ENCODE results near the gene GRIA4. TPM values are rescaled to one million over a fixed set of nuclear protein-coding genes. Genes with fewer than 3 reads are reported as not detected.

GRIA4 gene
- total and polyA plus RNA-seq, 3 experiments from 2014 or later = not detected

- Mint-ChIP-seq H3K27me3 (no peaks in the 10 kb centered on the region), H3K4me1 (no peaks in the 10 kb centered on the region)
- H3K9me3 ChIP-seq (ENCODE audit: low read length) = no peaks in the 10 kb centered on the region
Measured at GRCh38 chr11:105738251-105738650, 128.4 kb downstream of the GRIA4 start.

DNA sequence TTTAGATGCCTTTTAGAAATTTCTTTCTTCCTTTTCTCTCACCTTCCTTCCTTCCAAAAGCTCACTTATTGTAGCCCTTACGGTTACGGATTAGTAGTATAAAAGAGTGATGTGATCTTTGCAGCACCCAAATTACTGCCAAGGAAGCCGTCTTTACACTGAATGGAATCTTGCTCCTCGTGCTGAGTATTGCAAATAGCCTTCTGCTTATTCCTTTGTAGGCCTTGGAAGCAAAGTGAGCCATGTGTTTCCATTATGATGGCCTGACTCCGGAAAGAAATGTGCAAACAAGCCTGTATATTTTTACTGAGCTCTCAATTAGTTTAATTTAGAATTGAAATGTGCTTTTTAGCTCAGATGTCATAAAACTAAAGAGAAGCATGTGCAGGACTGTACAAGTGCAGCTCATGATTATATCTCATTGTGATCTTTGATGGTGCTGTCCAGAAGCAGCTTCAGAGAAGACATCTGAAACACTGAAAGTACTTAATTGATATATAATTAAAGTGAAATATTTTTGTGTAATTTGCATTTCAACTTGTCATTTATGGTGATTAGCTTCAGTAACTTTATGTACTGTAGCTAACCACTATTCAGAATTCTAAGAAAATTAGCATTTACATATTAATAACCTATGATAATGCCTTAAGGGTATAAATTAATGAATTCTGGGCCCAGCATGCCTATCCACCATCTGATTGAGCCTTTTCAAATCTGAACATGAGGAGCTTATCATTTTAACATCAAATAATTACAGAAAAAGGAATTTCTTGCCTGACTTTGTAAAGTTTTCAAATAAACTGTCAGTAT is 129.3 kb downstream of the GRIA4 start:
- Histone ChIP-seq H3K36me3 (ENCODE audit: insufficient read depth, low read length) (no peaks in the 10 kb centered on the region), H3K27me3 (ENCODE audit: insufficient read depth, low read length, poor library complexity, severe bottlenecking) (no peaks in the 10 kb centered on the region), H3K4me3 (ENCODE audit: low read length) (no peak overlapping the region), H3K27ac (ENCODE audit: low read depth, low read length) (no peak overlapping the region), H3K4me1 (ENCODE audit: insufficient read depth, low read length) (no peaks in the 10 kb centered on the region), H3K9me3 (ENCODE audit: low read length) (no peaks in the 10 kb centered on the region)
- H3K4me1 Mint-ChIP-seq = no peaks in the 10 kb centered on the region
- ChIA-PET CTCF (no interaction called here), POLR2A (no interaction called here)
- no peaks in the 10 kb centered on the region for H3K36me3 Mint-ChIP-seq
- no peak for DNase-seq
- no peak overlapping the region for H3K4me3 Mint-ChIP-seq
- no peaks in the 10 kb centered on the region for H3K27me3 Mint-ChIP-seq
- H3K27ac Mint-ChIP-seq = no peak overlapping the region
- peaks cover 0 to 2% (median 0%) of the 10 kb centered on the region in 5 donors for H3K9me3 Mint-ChIP-seq

More at GRCh38 chr11:105738251-105738650, 128.4 kb downstream of the GRIA4 start:
- no peaks in the 10 kb centered on the region for H3K4me1 ChIP-seq (ENCODE audit: insufficient read depth, low read length)
- ChIA-PET CTCF (no interaction called here), POLR2A (no interaction called here)
- Mint-ChIP-seq H3K4me3 (no peak overlapping the region), H3K36me3 (no peaks in the 10 kb centered on the region), H3K9me3 (peaks cover 0 to 2% (median 0%) of the 10 kb centered on the region in 5 donors), H3K27ac (no peak overlapping the region)
- H3K27ac ChIP-seq (ENCODE audit: low read depth, low read length) = no peak overlapping the region
- no peaks in the 10 kb centered on the region for H3K27me3 ChIP-seq (ENCODE audit: insufficient read depth, low read length, poor library complexity, severe bottlenecking)
- no peak overlapping the region for H3K4me3 ChIP-seq (ENCODE audit: low read length)
- DNase-seq = no peak
- H3K36me3 ChIP-seq (ENCODE audit: insufficient read depth, low read length) = no peaks in the 10 kb centered on the region

DNA sequence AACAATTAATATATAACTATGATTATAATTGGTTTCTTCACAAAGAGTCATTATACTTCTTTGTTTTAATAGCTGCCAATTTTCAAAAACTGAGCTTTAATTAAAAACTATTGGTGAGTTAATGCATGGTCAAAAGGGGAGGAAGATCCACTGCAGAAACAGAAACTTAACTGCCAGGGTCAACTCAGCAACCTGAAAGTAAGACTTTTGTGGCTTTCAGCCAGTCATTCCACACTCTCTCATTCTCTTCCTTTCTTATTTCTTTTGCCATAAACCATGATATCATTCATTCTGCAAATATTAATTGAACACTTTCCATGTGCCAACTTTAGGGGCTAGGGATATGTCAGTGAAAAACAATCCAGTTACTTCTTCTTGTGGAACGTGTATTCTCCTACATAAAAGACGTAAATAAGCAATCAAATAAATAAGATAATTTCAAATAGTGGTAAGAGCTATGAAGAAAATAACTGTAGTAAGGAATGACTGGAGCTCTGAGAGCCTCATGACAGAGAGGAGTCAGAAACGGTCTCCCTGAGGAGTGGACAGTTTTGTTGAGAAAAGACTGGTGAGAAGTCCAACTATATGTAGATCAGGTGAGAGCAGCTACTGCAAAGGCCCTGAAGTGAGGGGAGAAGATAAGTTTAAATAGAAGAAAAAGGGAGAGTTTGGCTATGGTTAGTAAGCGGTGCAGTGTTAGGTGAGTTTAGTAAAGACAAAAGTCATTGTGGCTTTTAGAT is 130.5 kb downstream of the GRIA4 start:
- Histone ChIP-seq H3K4me3 (ENCODE audit: low read length) (no peak overlapping the region), H3K36me3 (ENCODE audit: insufficient read depth, low read length) (no peaks in the 10 kb centered on the region), H3K4me1 (ENCODE audit: insufficient read depth, low read length) (no peaks in the 10 kb centered on the region), H3K27me3 (ENCODE audit: insufficient read depth, low read length, poor library complexity, severe bottlenecking) (no peaks in the 10 kb centered on the region), H3K27ac (ENCODE audit: low read depth, low read length) (no peak overlapping the region), H3K9me3 (ENCODE audit: low read length) (no peaks in the 10 kb centered on the region)
- H3K36me3 Mint-ChIP-seq = no peaks in the 10 kb centered on the region
- H3K27ac Mint-ChIP-seq = no peak overlapping the region
- ChIA-PET POLR2A (no interaction called here), CTCF (no interaction called here)
- DNase-seq = no peak
- H3K9me3 Mint-ChIP-seq = peaks cover 0 to 2% (median 0%) of the 10 kb centered on the region in 5 donors
- H3K27me3 Mint-ChIP-seq = no peaks in the 10 kb centered on the region
- no peaks in the 10 kb centered on the region for H3K4me1 Mint-ChIP-seq
- no peak overlapping the region for H3K4me3 Mint-ChIP-seq

- Histone ChIP-seq H3K4me3 (ENCODE audit: low read length) (no peak overlapping the region), H3K27me3 (ENCODE audit: insufficient read depth, low read length, poor library complexity, severe bottlenecking) (no peaks in the 10 kb centered on the region), H3K36me3 (ENCODE audit: insufficient read depth, low read length) (no peaks in the 10 kb centered on the region), H3K4me1 (ENCODE audit: insufficient read depth, low read length) (no peaks in the 10 kb centered on the region), H3K27ac (ENCODE audit: low read depth, low read length) (no peak overlapping the region), H3K9me3 (ENCODE audit: low read length) (no peaks in the 10 kb centered on the region)
- ChIA-PET CTCF (no interaction called here), POLR2A (no interaction called here)
- Mint-ChIP-seq H3K4me3 (no peak overlapping the region), H3K4me1 (no peaks in the 10 kb centered on the region), H3K36me3 (no peaks in the 10 kb centered on the region), H3K9me3 (no peaks in the 10 kb centered on the region), H3K27ac (no peak overlapping the region), H3K27me3 (no peaks in the 10 kb centered on the region)
- no peak for DNase-seq
Measured at GRCh38 chr11:105741488-105742020, 131.7 kb downstream of the GRIA4 start.

- no peak overlapping the region for H3K4me3 ChIP-seq (ENCODE audit: low read length)
- no peaks in the 10 kb centered on the region for H3K9me3 ChIP-seq (ENCODE audit: low read length)
- Mint-ChIP-seq H3K4me3 (no peak overlapping the region), H3K9me3 (no peaks in the 10 kb centered on the region), H3K27ac (no peak overlapping the region), H3K27me3 (peaks cover 0 to 2% of the 10 kb centered on the region in 2 donors), H3K4me1 (no peaks in the 10 kb centered on the region), H3K36me3 (no peaks in the 10 kb centered on the region)
- DNase-seq = no peak
- no peaks in the 10 kb centered on the region for H3K4me1 ChIP-seq (ENCODE audit: insufficient read depth, low read length)
- ChIA-PET CTCF (no interaction called here), POLR2A (no interaction called here)
- H3K36me3 ChIP-seq (ENCODE audit: insufficient read depth, low read length) = no peaks in the 10 kb centered on the region
- H3K27me3 ChIP-seq (ENCODE audit: insufficient read depth, low read length, poor library complexity, severe bottlenecking) = no peaks in the 10 kb centered on the region
- no peak overlapping the region for H3K27ac ChIP-seq (ENCODE audit: low read depth, low read length)
Measured at GRCh38 chr11:105754260-105754659, 144.4 kb downstream of the GRIA4 start.

- peaks cover 0 to 2% of the 10 kb centered on the region in 2 donors for H3K27me3 Mint-ChIP-seq
- H3K36me3 ChIP-seq (ENCODE audit: insufficient read depth, low read length) = no peaks in the 10 kb centered on the region
- ChIA-PET POLR2A (no interaction called here), CTCF (no interaction called here)
- no peaks in the 10 kb centered on the region for H3K4me1 Mint-ChIP-seq
- DNase-seq = no peak
- no peaks in the 10 kb centered on the region for H3K9me3 ChIP-seq (ENCODE audit: low read length)
- H3K4me3 Mint-ChIP-seq = no peak overlapping the region
- no peak overlapping the region for H3K27ac ChIP-seq (ENCODE audit: low read depth, low read length)
- no peak overlapping the region for H3K4me3 ChIP-seq (ENCODE audit: low read length)
- no peaks in the 10 kb centered on the region for H3K36me3 Mint-ChIP-seq
- no peak overlapping the region for H3K27ac Mint-ChIP-seq
- H3K27me3 ChIP-seq (ENCODE audit: insufficient read depth, low read length, poor library complexity, severe bottlenecking) = no peaks in the 10 kb centered on the region
- H3K9me3 Mint-ChIP-seq = no peaks in the 10 kb centered on the region
- no peaks in the 10 kb centered on the region for H3K4me1 ChIP-seq (ENCODE audit: insufficient read depth, low read length)
Measured at GRCh38 chr11:105754716-105755115, 144.8 kb downstream of the GRIA4 start.

GRCh38 chr11:105757107-105757506 is 147.2 kb downstream of the GRIA4 start:
- Histone ChIP-seq H3K9me3 (ENCODE audit: low read length) (no peaks in the 10 kb centered on the region), H3K27me3 (ENCODE audit: insufficient read depth, low read length, poor library complexity, severe bottlenecking) (no peaks in the 10 kb centered on the region), H3K27ac (ENCODE audit: low read depth, low read length) (no peak overlapping the region), H3K4me1 (ENCODE audit: insufficient read depth, low read length) (no peaks in the 10 kb centered on the region), H3K4me3 (ENCODE audit: low read length) (no peak overlapping the region), H3K36me3 (ENCODE audit: insufficient read depth, low read length) (no peaks in the 10 kb centered on the region)
- H3K27me3 Mint-ChIP-seq = peaks cover 0 to 2% of the 10 kb centered on the region in 2 donors
- H3K4me1 Mint-ChIP-seq = no peaks in the 10 kb centered on the region
- no peak overlapping the region for H3K27ac Mint-ChIP-seq
- H3K36me3 Mint-ChIP-seq = no peaks in the 10 kb centered on the region
- POLR2A ChIA-PET = no interaction called here
- no peak for DNase-seq
- CTCF ChIA-PET = no interaction called here
- H3K9me3 Mint-ChIP-seq = no peaks in the 10 kb centered on the region
- no peak overlapping the region for H3K4me3 Mint-ChIP-seq

GRCh38 chr11:105763594-105763993 is 153.7 kb downstream of the GRIA4 start:
- CTCF ChIA-PET = no interaction called here
- no peak overlapping the region for H3K27ac Mint-ChIP-seq
- no peak overlapping the region for H3K27ac ChIP-seq (ENCODE audit: low read depth, low read length)
- POLR2A ChIA-PET = no interaction called here
- H3K4me1 Mint-ChIP-seq = no peaks in the 10 kb centered on the region
- H3K9me3 Mint-ChIP-seq = no peaks in the 10 kb centered on the region
- H3K27me3 Mint-ChIP-seq = peaks cover 0 to 4% of the 10 kb centered on the region in 2 donors
- no peaks in the 10 kb centered on the region for H3K36me3 Mint-ChIP-seq
- H3K4me3 ChIP-seq (ENCODE audit: low read length) = no peak overlapping the region
- H3K4me3 Mint-ChIP-seq = no peak overlapping the region
- no peaks in the 10 kb centered on the region for H3K27me3 ChIP-seq (ENCODE audit: insufficient read depth, low read length, poor library complexity, severe bottlenecking)
- DNase-seq = no peak
- H3K9me3 ChIP-seq (ENCODE audit: low read length) = no peaks in the 10 kb centered on the region
- no peaks in the 10 kb centered on the region for H3K4me1 ChIP-seq (ENCODE audit: insufficient read depth, low read length)
- no peaks in the 10 kb centered on the region for H3K36me3 ChIP-seq (ENCODE audit: insufficient read depth, low read length)

Data from CD8-positive, alpha-beta memory T cell (primary cell).